Uterus (tissue), 2 donors: ENCODE measurements around the gene CDH2.

Source experiments
- CTCF ChIP-seq, 4 experiments: fragments of 200-600 bp in 2 of 4; fragments of 450-650 bp in 2 of 4; sonication (generic) in 2 of 4; IDR thresholded peaks; one replicate each; pipeline ENCODE4 v1.5.1; 2016 to 2019; ENCODE audit warnings: antibody characterized with exemption in 4 of 4, mild to moderate bottlenecking in 2 of 4, moderate library complexity in 1 of 4
- POLR2A ChIP-seq, 2 donors: fragments of 450-650 bp; IDR thresholded peaks; one replicate each; pipeline ENCODE4 v1.6.1; 2016; ENCODE audit warnings: antibody characterized with exemption in 2 of 2, mild to moderate bottlenecking in 1 of 2, moderate library complexity in 1 of 2

- TF ChIP-seq POLR2A (IDR thresholded peaks at IDR 0.05) (no peak), CTCF (IDR thresholded peaks at IDR 0.05) (no peak)
Observed at GRCh38 chr18:28041366-28041765, 135.6 kb downstream of the CDH2 start.
